H1 (cell line): ENCODE results near the gene CPD. TPM values are rescaled to one million over a fixed set of nuclear protein-coding genes. Genes with fewer than 3 reads are reported as not detected.

Source experiments
- CTCF ChIA-PET: fragments of 300-600 bp; sonication (Branson Sonifier 250); formaldehyde crosslinking; loops from one replicate; lab custom pipeline; 2021; ENCODE audit not compliant: partially characterized antibody; lab: Charles Lee
- POLR2A ChIA-PET: fragments of 300-600 bp; sonication (Branson Sonifier 250); formaldehyde crosslinking; loops from one replicate; lab custom pipeline; 2021; ENCODE audit warnings: inconsistent platforms; ENCODE audit not compliant: partially characterized antibody; lab: Charles Lee
- DNase-seq, 2 experiments: peaks; one replicate each; pipeline versions ENCODE4 v3.0.0 to v3.0.0-alpha.2; 2010 to 2022; ENCODE audit warnings: low spot score in 2 of 2, low read depth in 1 of 2, mixed read lengths in 1 of 2
- FAIRE-seq: peaks from 2 replicates; lab custom pipeline; 2011; peaks lifted over from hg19 to GRCh38; lab: Jason Lieb, UNC
- H2AFZ ChIP-seq: 2 replicates; pipeline ENCODE4 v1.8.1; 2012; ENCODE audit warnings: low read length, inconsistent platforms
- H2AK5ac ChIP-seq: 2 replicates; pipeline ENCODE4 v1.6.1; 2013; ENCODE audit warnings: low read depth, low read length
- H2BK120ac ChIP-seq: replicated peaks from 2 replicates; pipeline ENCODE3; 2013; ENCODE audit warnings: low read depth, low read length, inconsistent platforms
- H2BK12ac ChIP-seq: 2 replicates; pipeline ENCODE4 v1.6.1; 2013; ENCODE audit warnings: low read depth, low read length
- H2BK15ac ChIP-seq: 2 replicates; pipeline ENCODE4 v1.6.1; 2013; ENCODE audit warnings: low read length
- H2BK20ac ChIP-seq: 2 replicates; pipeline ENCODE4 v1.6.1; 2013; ENCODE audit warnings: low read length
- H2BK5ac ChIP-seq: 2 replicates; pipeline ENCODE4 v1.6.1; 2013; ENCODE audit warnings: low read depth, low read length
- H3K14ac ChIP-seq: 2 replicates; pipeline ENCODE4 v1.6.1; 2013; ENCODE audit warnings: inconsistent platforms; ENCODE audit not compliant: insufficient read length
- H3K18ac ChIP-seq: 2 replicates; pipeline ENCODE4 v1.6.1; 2013; ENCODE audit warnings: low read length; ENCODE audit errors: extremely low read depth
- H3K23ac ChIP-seq: 2 replicates; pipeline ENCODE4 v1.6.1; 2013; ENCODE audit warnings: inconsistent platforms; ENCODE audit not compliant: insufficient read length
- H3K23me2 ChIP-seq: 2 replicates; pipeline ENCODE4 v1.6.1; 2013; ENCODE audit warnings: low read depth, low read length
- H3K27ac ChIP-seq: 2 replicates; pipeline ENCODE4 v1.6.1; 2011; ENCODE audit warnings: low read depth, low read length, inconsistent platforms
- H3K27me3 ChIP-seq, 4 experiments: replicated peaks in 1 of 4; 1 replicate in 1 of 4; 2 replicates in 3 of 4; pipeline versions ENCODE4 v1.6.1 to v1.8.1; 2011 to 2013; ENCODE audit warnings: low read length in 3 of 4, mild to moderate bottlenecking in 3 of 4, inconsistent platforms in 2 of 4, mixed read lengths in 2 of 4, moderate library complexity in 1 of 4; ENCODE audit not compliant: control insufficient read depth in 3 of 4, insufficient read depth in 3 of 4; ENCODE audit errors: extremely low read depth in 1 of 4
- H3K36me3 ChIP-seq, 4 experiments: 2 replicates each; pipeline versions ENCODE4 v1.6.1 to v1.8.1; 2011 to 2013; ENCODE audit warnings: mild to moderate bottlenecking in 4 of 4, low read length in 3 of 4, moderate library complexity in 2 of 4, control low read depth in 1 of 4, inconsistent platforms in 1 of 4; ENCODE audit not compliant: insufficient read depth in 4 of 4, control insufficient read depth in 2 of 4
- H3K4ac ChIP-seq: replicated peaks from 2 replicates; pipeline ENCODE3; 2013; ENCODE audit warnings: low read length, low read depth, mixed read lengths, inconsistent platforms; ENCODE audit not compliant: insufficient read length
- H3K4me1 ChIP-seq, 4 experiments: replicated peaks in 1 of 4; 1 replicate in 1 of 4; 2 replicates in 3 of 4; pipeline versions ENCODE4 v1.6.1 to v1.8.1; 2011 to 2013; ENCODE audit warnings: low read length in 3 of 4, inconsistent platforms in 2 of 4, mixed read lengths in 1 of 4; ENCODE audit not compliant: insufficient read depth in 4 of 4, control insufficient read depth in 3 of 4
- H3K4me2 ChIP-seq, 2 experiments: 2 replicates each; pipeline versions ENCODE4 v1.6.1 to v1.8.1; 2011 to 2013; ENCODE audit warnings: low read depth in 2 of 2, low read length in 2 of 2, control low read depth in 1 of 2, inconsistent platforms in 1 of 2, mild to moderate bottlenecking in 1 of 2; ENCODE audit not compliant: insufficient read depth in 1 of 2
- H3K4me3 ChIP-seq, 4 experiments: fragments of 200-600, 300-600 bp in 1 of 4; sonication (generic), shearing (Covaris generic), sonication (Bioruptor Twin) in 1 of 4; 2 replicates each; pipeline versions ENCODE4 v1.5.1 to v1.8.1; 2011 to 2016; ENCODE audit warnings: low read length in 4 of 4, low read depth in 3 of 4, control low read depth in 2 of 4, inconsistent platforms in 2 of 4, mild to moderate bottlenecking in 2 of 4, mixed read lengths in 1 of 4, moderate library complexity in 1 of 4; ENCODE audit not compliant: insufficient read depth in 2 of 4; ENCODE audit errors: extremely low read depth in 1 of 4
- H3K56ac ChIP-seq: replicated peaks from 2 replicates; pipeline ENCODE3; 2013; ENCODE audit warnings: low read depth, mild to moderate bottlenecking, mixed read lengths, low read length, inconsistent platforms; ENCODE audit not compliant: insufficient read length
- H3K79me1 ChIP-seq: 2 replicates; pipeline ENCODE4 v1.6.1; 2013; ENCODE audit warnings: low read depth, low read length, control low read depth
- H3K79me2 ChIP-seq, 2 experiments: 2 replicates each; pipeline versions ENCODE4 v1.6.1 to v1.8.1; 2012 to 2013; ENCODE audit warnings: low read length in 2 of 2, mild to moderate bottlenecking in 2 of 2, inconsistent platforms in 1 of 2; ENCODE audit not compliant: insufficient read depth in 2 of 2, control insufficient read depth in 1 of 2
- H3K9ac ChIP-seq, 4 experiments: replicated peaks in 1 of 4; 1 replicate in 1 of 4; 2 replicates in 3 of 4; pipeline versions ENCODE4 v1.6.1 to v1.8.1; 2011 to 2013; ENCODE audit warnings: low read depth in 3 of 4, low read length in 3 of 4, control low read depth in 2 of 4, mild to moderate bottlenecking in 2 of 4, moderate library complexity in 2 of 4, inconsistent platforms in 1 of 4; ENCODE audit errors: extremely low read depth in 1 of 4
- H3K9me3 ChIP-seq, 2 experiments: 2 replicates each; pipeline versions ENCODE4 v1.6.1 to v1.8.1; 2012 to 2013; ENCODE audit warnings: mild to moderate bottlenecking in 2 of 2, moderate library complexity in 2 of 2, control low read depth in 1 of 2, inconsistent platforms in 1 of 2, low read depth in 1 of 2, low read length in 1 of 2, mixed read lengths in 1 of 2; ENCODE audit not compliant: insufficient read depth in 2 of 2
- H4K20me1 ChIP-seq, 2 experiments: replicated peaks in 1 of 2; 2 replicates each; pipeline versions ENCODE3 to v1.8.1; 2011 to 2013; ENCODE audit warnings: inconsistent platforms in 2 of 2, low read length in 2 of 2, mild to moderate bottlenecking in 1 of 2; ENCODE audit not compliant: insufficient read depth in 2 of 2, control insufficient read depth in 1 of 2
- H4K5ac ChIP-seq: 2 replicates; pipeline ENCODE4 v1.6.1; 2013; ENCODE audit warnings: low read length, low read depth, mixed read lengths, inconsistent platforms; ENCODE audit not compliant: insufficient read length
- H4K8ac ChIP-seq: 2 replicates; pipeline ENCODE4 v1.8.0; 2013; ENCODE audit warnings: mild to moderate bottlenecking, moderate library complexity, low read length, inconsistent platforms; ENCODE audit not compliant: insufficient read depth; ENCODE audit errors: extremely low read depth
- H4K91ac ChIP-seq: replicated peaks from 2 replicates; pipeline ENCODE3; 2013; ENCODE audit warnings: low read length, mixed read lengths, inconsistent platforms; ENCODE audit not compliant: insufficient read length
- CBX8 ChIP-seq: fragments of 300-800, 300-1000 bp; sonication (generic); IDR thresholded peaks from 2 replicates; pipeline ENCODE4 v1.7.1; 2016; ENCODE audit warnings: low read depth, low read length, borderline replicate concordance
- EGR1 ChIP-seq: IDR thresholded peaks from 2 replicates; pipeline ENCODE4 v1.6.1; 2011; ENCODE audit warnings: low read depth, low read length, borderline replicate concordance
- EZH2 ChIP-seq: fragments of 200-600 bp; sonication (generic); IDR thresholded peaks from 2 replicates; pipeline ENCODE4 v1.7.1; 2012; ENCODE audit warnings: low read depth, mild to moderate bottlenecking, moderate library complexity, low read length, inconsistent platforms; ENCODE audit not compliant: severe bottlenecking
- GABPA ChIP-seq: IDR thresholded peaks from 2 replicates; pipeline ENCODE4 v1.6.1; 2011; ENCODE audit warnings: mild to moderate bottlenecking, low read length, moderate library complexity, borderline replicate concordance; ENCODE audit not compliant: insufficient read depth
- MAX ChIP-seq: IDR thresholded peaks from 2 replicates; pipeline ENCODE4 v1.6.1; 2012; ENCODE audit warnings: inconsistent platforms
- NRF1 ChIP-seq: IDR thresholded peaks from 2 replicates; pipeline ENCODE4 v1.6.1; 2011; ENCODE audit warnings: mild to moderate bottlenecking, low read depth, low read length, improper control_type of control experiment
- RFX5 ChIP-seq: IDR thresholded peaks from 2 replicates; pipeline ENCODE4 v1.6.1; 2011; ENCODE audit warnings: low read depth, low read length, improper control_type of control experiment, borderline replicate concordance
- SAP30 ChIP-seq: fragments of 300-600 bp; sonication (generic); IDR thresholded peaks from 2 replicates; pipeline ENCODE4 v1.7.1; 2012; ENCODE audit warnings: low read length, moderate library complexity, mild to moderate bottlenecking, inconsistent platforms; ENCODE audit not compliant: insufficient read depth, insufficient replicate concordance
- SIN3A ChIP-seq, 2 experiments: IDR thresholded peaks in 1 of 2; conservative IDR thresholded peaks in 1 of 2; 2 replicates each; pipeline ENCODE4 v1.6.1; 2011 to 2012; ENCODE audit warnings: low read length in 2 of 2, improper control_type of control experiment in 1 of 2, low read depth in 1 of 2, mild to moderate bottlenecking in 1 of 2
- WGBS, 2 experiments: shearing (Covaris generic) in 1 of 2; methylation state at CpG; one replicate each; pipeline versions ENCODE4 v1.1.6 to v1.1.7; 2013 to 2015; ENCODE audit warnings: low lambda C conversion rate in 2 of 2, mixed read lengths in 2 of 2, inconsistent platforms in 1 of 2, low coverage in 1 of 2, missing lambda C conversion rate in 1 of 2; ENCODE audit not compliant: insufficient replicate concordance in 2 of 2, insufficient coverage in 1 of 2, insufficient read length in 1 of 2; ENCODE audit errors: extremely low coverage in 1 of 2, missing lambda C conversion rate in 1 of 2; 5-methylcytosine and 5-hydroxymethylcytosine counted together
- polyA plus RNA-seq, 7 experiments: library from polyadenylated mRNA; depleted of rRNA in 3 of 7; stranded (reverse) in 5 of 7; unstranded in 2 of 7; fragments of >200 nt in 5 of 7; fragments of 200-250 nt in 2 of 7; gene quantifications; 1 replicate in 5 of 7; 2 replicates in 1 of 7; 4 replicates in 1 of 7; pipeline versions ENCODE4 v1.2.1 to v1.2.3, GENCODE V29; 2011 to 2013; ENCODE audit warnings: missing spikeins in 2 of 7, mixed read lengths in 2 of 7
- total RNA-seq: library from RNA; stranded (reverse); fragmentation: NEBNext Ultra II Directional; extraction: Animal tissue kit (Norgen Biotek cat#: 25700); gene quantifications from 2 replicates; pipeline ENCODE4 v1.2.1, GENCODE V29; 2021

The CPD gene
- total and polyA plus RNA-seq, 2 of the 8 experiments (the other 6 are each of a cell fraction or from before 2014, with no cell fraction given): 8.6 to 46.2 TPM

DNA sequence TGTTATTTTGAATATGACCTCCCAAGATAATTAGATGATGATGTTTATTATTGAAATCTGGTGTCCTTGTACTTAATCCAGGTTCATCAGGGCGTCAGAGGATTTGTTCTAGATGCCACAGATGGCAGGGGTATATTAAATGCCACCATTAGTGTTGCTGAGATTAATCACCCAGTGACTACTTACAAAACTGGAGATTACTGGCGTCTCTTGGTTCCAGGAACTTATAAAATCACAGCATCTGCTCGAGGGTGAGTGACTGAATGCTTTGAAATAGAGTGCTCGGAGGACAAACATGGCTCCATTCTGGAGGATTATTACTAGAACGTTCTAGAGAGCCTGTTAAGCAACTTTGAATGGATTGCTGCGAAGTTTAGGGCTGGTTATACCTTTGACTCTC, 65.0 kb downstream of the CPD start:
- no peaks in the 10 kb centered on the region for H3K9me3 ChIP-seq
- no peak overlapping the region for H2AFZ ChIP-seq
- no peak overlapping the region for H3K27ac ChIP-seq
- no peak overlapping the region for H2AK5ac ChIP-seq
- H3K4ac ChIP-seq: no peak overlapping the region
- H2BK15ac ChIP-seq: no peak overlapping the region
- no peaks in the 10 kb centered on the region for H3K4me1 ChIP-seq
- H3K14ac ChIP-seq: no peak overlapping the region
- DNase-seq (no peak), FAIRE-seq (no peak)
- H3K4me2 ChIP-seq: no peak overlapping the region
- no peak overlapping the region for H3K23ac ChIP-seq
- no peak overlapping the region for H3K9ac ChIP-seq
- ChIA-PET POLR2A (no interaction called here), CTCF (no interaction called here)
- no peak overlapping the region for H4K5ac ChIP-seq
- no peaks in the 10 kb centered on the region for H3K79me1 ChIP-seq
- H3K36me3 ChIP-seq: peaks cover 0 to 3% (median 1%) of the 10 kb centered on the region in 4 experiments; a peak in 4 of 8 replicates
- H3K18ac ChIP-seq: no peak overlapping the region
- no peak overlapping the region for H3K56ac ChIP-seq
- H4K8ac ChIP-seq: no peak overlapping the region
- H2BK5ac ChIP-seq: no peak overlapping the region
- H4K20me1 ChIP-seq: no peaks in the 10 kb centered on the region
- no peaks in the 10 kb centered on the region for H3K27me3 ChIP-seq
- no peak overlapping the region for H4K91ac ChIP-seq
- H3K79me2 ChIP-seq: no peaks in the 10 kb centered on the region
- no peaks in the 10 kb centered on the region for H3K23me2 ChIP-seq
- H3K4me3 ChIP-seq: no peak overlapping the region
- WGBS, 2 experiments: 89% methylated on average over 6 of the region's 6 CpGs; no CpG with 5 or more reads in 1 of the 2 experiments
- no peak overlapping the region for H2BK12ac ChIP-seq
- no peak overlapping the region for H2BK120ac ChIP-seq
- TF ChIP-seq GABPA: no peak
- no peak for TF ChIP-seq MAX
- TF ChIP-seq EZH2: no peak
- TF ChIP-seq CBX8: no peak
- no peak for TF ChIP-seq SAP30
- no peak for TF ChIP-seq SIN3A (conservative IDR thresholded peaks at IDR 0.05 in 1 of 2, IDR thresholded peaks at IDR 0.05 in 1 of 2; ENCODE audit: low read depth in 1 of 2, low read length in 2 of 2)
- TF ChIP-seq RFX5: no peak
- no peak for TF ChIP-seq EGR1
- TF ChIP-seq NRF1: no peak
- no peak overlapping the region for H2BK20ac ChIP-seq
